Measurements from ENCODE around the gene MAP4K3.

MAP4K3 gene

GRCh38 chr2:39408351-39409136, 28.5 kb downstream of the MAP4K3 start:
- no peak for TF ChIP-seq CTCF (IDR thresholded peaks at IDR 0.05; ENCODE audit: low read depth, low read length)
- H3K4me3 ChIP-seq (ENCODE audit: low read depth, low read length): no peak overlapping the region

DNA sequence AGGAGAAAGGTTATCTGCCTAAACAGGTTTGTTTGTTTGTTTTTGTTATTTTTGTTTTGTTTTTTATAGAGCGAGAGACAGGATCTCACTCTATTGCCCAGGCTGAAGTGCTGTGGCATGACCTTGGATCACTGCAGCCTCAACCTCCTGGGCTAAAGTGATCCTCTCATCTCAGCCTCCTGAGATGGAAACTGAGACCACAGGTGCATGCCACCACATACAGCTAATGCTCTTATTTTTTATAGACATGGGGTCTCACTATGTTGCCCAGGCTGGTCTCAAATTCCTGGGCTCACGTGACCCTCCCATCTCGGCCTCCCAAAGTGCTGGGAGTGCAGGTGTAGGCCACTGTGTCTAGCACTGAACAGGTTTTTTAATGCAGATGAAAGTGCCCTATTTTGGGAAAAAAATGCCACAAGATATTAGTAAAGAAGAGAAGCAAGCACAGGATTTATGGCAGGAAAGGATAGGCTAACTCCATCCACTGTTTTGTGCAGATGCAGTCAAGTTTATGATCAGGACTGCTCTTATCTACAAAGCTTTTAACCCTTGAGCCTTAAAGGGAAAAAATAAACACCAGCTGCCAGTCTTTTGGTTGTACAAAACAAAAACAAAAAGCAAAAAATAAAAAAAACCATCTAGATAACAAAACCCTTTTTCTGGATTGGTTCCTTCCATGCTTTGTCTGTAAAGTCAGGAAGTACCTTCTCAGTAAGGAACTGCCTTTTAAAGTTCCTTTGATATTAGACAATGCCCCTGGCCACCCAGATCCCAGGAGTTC, 29.4 kb downstream of the MAP4K3 start:
- H3K4me3 ChIP-seq (ENCODE audit: low read depth, low read length): no peak overlapping the region
- no peak for TF ChIP-seq CTCF (IDR thresholded peaks at IDR 0.05; ENCODE audit: low read depth, low read length)

DNA sequence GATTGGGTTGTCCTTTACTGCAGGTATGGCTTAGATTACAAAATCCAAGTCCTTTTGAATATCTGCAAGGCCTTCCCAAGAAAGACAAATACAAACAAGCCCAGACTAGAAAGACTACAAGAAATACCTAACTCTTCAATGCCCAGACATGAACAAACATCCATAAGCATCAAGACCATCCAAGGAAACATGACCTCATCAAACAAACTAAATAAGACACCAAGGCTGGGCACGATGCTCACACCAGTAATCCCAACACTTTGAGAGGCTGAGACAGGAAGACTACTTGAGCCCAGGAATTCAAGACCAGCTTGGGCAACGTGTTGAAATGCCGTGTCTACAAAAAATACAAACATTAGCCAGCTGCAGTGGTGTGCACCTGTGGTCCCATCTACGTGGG, 31.7 kb downstream of the MAP4K3 start:
- H3K4me3 ChIP-seq (ENCODE audit: low read depth, low read length): no peak overlapping the region
- TF ChIP-seq CTCF (IDR thresholded peaks at IDR 0.05; ENCODE audit: low read depth, low read length): no peak

DNA sequence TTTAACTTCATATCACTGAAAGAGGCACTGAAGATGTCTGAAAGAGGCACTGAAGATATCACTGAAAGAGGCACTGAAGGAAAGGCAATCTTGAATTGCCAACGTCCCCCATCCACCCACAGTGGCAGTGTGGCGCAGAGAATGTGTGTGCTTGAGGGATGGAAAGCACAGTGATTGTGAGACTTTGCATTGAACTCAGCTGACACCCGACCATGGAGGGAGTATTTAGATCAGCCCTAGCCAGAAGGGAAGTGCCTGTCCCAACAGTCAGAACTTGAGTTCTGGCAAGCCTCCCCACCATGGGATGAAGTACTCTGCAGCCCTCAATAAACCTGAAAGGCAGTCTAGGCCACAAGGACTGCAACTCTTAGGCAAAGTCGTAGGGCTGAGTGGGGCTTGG, 33.8 kb downstream of the MAP4K3 start:
- TF ChIP-seq CTCF (IDR thresholded peaks at IDR 0.05; ENCODE audit: low read depth, low read length): no peak
- H3K4me3 ChIP-seq (ENCODE audit: low read depth, low read length): no peak overlapping the region

DNA sequence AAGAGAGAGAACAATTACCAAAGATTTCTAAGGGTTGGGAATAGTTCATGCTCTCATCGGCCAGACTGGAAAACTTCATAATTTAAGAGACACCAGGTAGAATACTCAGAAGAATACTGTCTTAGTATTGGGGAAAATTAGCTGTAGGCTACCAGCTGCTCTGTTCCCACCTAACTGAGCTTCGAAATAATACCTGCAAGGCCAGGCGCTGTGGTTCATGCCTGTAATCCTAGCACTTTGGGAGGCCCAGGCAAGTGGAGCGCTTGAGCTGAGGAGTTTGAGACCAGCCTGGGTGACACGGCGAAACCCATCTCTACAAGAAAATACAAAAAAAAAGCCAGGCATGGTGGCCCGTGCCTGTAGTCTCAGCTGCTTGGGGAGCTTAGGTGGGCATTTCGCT, 35.8 kb downstream of the MAP4K3 start:
- no peak for TF ChIP-seq CTCF (IDR thresholded peaks at IDR 0.05; ENCODE audit: low read depth, low read length)

GRCh38 chr2:39399570-39399969, 37.5 kb downstream of the MAP4K3 start:
- H3K4me3 ChIP-seq (ENCODE audit: low read depth, low read length): no peak overlapping the region
- no peak for TF ChIP-seq CTCF (IDR thresholded peaks at IDR 0.05; ENCODE audit: low read depth, low read length)

More for the DNA sequence above, 35.8 kb downstream of the MAP4K3 start:
- no peak overlapping the region for H3K4me3 ChIP-seq (ENCODE audit: low read depth, low read length)

DNA sequence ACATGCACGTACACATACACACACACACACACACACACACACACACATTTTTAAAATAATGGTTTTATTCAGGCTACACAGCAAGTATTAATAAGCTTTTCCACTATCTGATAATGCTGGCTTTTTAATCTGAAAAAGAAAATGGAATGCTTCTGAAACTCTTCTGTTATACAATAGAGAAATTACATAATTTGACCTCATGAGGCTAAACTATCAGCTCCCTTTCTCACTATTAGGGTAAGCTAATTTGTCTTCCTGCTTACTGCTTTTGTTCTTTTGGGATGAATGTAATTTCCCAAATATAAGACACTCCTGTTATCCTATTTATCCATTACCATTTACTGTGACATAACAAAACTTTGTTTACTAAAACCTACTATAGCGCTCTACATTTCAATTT, 41.8 kb downstream of the MAP4K3 start:
- TF ChIP-seq CTCF (IDR thresholded peaks at IDR 0.05; ENCODE audit: low read depth, low read length): no peak
- H3K4me3 ChIP-seq (ENCODE audit: low read depth, low read length): no peak overlapping the region
